Activated CD8-positive, alpha-beta T cell treated with anti-CD3 and anti-CD28 coated beads for 36 hours (primary cell): ENCODE data around the gene TMEM259. TPM values are rescaled to one million over a fixed set of nuclear protein-coding genes. Genes with fewer than 3 reads are reported as not detected.

Experiments used
- ATAC-seq: fragments of 200-7000 bp; cut with Tn5 transposase; one replicate; pipeline ENCODE4 v1.10.0; 2021; ENCODE audit warnings: mild to moderate bottlenecking, moderate library complexity
- CTCF ChIA-PET: fragments of 350-600 bp; sonication (Branson Sonifier 250); formaldehyde crosslinking; loops from one replicate; lab custom pipeline; 2021; ENCODE audit warnings: antibody characterized with exemption; lab: Charles Lee
- POLR2A ChIA-PET: fragments of 350-600 bp; sonication (Branson Sonifier 250); formaldehyde crosslinking; loops from one replicate; lab custom pipeline; 2021; ENCODE audit warnings: antibody characterized with exemption; lab: Charles Lee
- DNase-seq: peaks from one replicate; pipeline ENCODE4 v3.0.0-alpha.2; 2020
- H3K27ac Mint-ChIP-seq: one replicate; pipeline ENCODE4 v1.8.0; 2021; ENCODE audit warnings: mild to moderate bottlenecking, mixed read lengths
- H3K27me3 Mint-ChIP-seq: one replicate; pipeline ENCODE4 v1.8.0; 2021; ENCODE audit warnings: mixed read lengths
- H3K36me3 Mint-ChIP-seq: one replicate; pipeline ENCODE4 v1.8.0; 2021; ENCODE audit warnings: low read depth, mixed read lengths
- H3K4me1 Mint-ChIP-seq: one replicate; pipeline ENCODE4 v1.8.0; 2021; ENCODE audit warnings: low read depth, mixed read lengths
- H3K4me3 Mint-ChIP-seq: one replicate; pipeline ENCODE4 v1.8.0; 2021; ENCODE audit warnings: mild to moderate bottlenecking, moderate library complexity, mixed read lengths
- H3K9me3 Mint-ChIP-seq: one replicate; pipeline ENCODE4 v1.8.0; 2021; ENCODE audit warnings: mixed read lengths
- CTCF ChIP-seq: fragments of 200-600 bp; IDR thresholded peaks from one replicate; pipeline ENCODE4 v1.8.0; 2022; ENCODE audit warnings: antibody characterized with exemption, mild to moderate bottlenecking
- intact Hi-C: fragments of 100-400 bp; cut with micrococcal nuclease; formaldehyde crosslinking; loops from one replicate; pipeline ENCODE4 v1.10.0; 2022
- total RNA-seq, 2 experiments: library from RNA; stranded (reverse); gene quantifications; one replicate each; pipeline ENCODE4 v1.2.3, GENCODE V29; 2021

Gene TMEM259
- total RNA-seq, 2 experiments from 2014 or later, result 115 to 117 TPM

GRCh38 chr19:1055886-1056620 is 35.1 kb upstream of the TMEM259 start:
- DNase-seq, result no peak
- H3K27ac Mint-ChIP-seq, result peak overlapping the region; percentile 16
- POLR2A ChIA-PET, result interaction anchor here (0.6 to 1.9 kb wide), 6 partner anchors 12 to 47 kb away, joined by 3 to 5 read pairs (median 3); partner anchors contain the start of genes ARHGAP45 and GPX4
- H3K9me3 Mint-ChIP-seq, result peaks cover 14% of the 10 kb centered on the region
- no peaks in the 10 kb centered on the region for H3K27me3 Mint-ChIP-seq
- CTCF ChIA-PET, result interaction anchor here (0.8 to 3.3 kb wide), 3 partner anchors 10 to 211 kb away, joined by 3 to 14 read pairs (median 3); partner anchors contain the start of gene ARHGAP45
- no peak overlapping the region for H3K4me3 Mint-ChIP-seq
- TF ChIP-seq CTCF, result no peak
- intact Hi-C loops, result no loop called here
- peaks cover 34% of the 10 kb centered on the region for H3K36me3 Mint-ChIP-seq
- ATAC-seq, result no peak
- peaks cover 20% of the 10 kb centered on the region for H3K4me1 Mint-ChIP-seq

GRCh38 chr19:1055028-1055425 is 34.1 kb upstream of the TMEM259 start:
- Mint-ChIP-seq H3K4me1 (peaks cover 20% of the 10 kb centered on the region), H3K4me3 (no peak overlapping the region), H3K9me3 (peaks cover 14% of the 10 kb centered on the region), H3K27ac (no peak overlapping the region), H3K36me3 (peaks cover 34% of the 10 kb centered on the region), H3K27me3 (no peaks in the 10 kb centered on the region)
- intact Hi-C loops, result no loop called here
- ChIA-PET CTCF (no interaction called here), POLR2A (interaction anchor here (0.6 to 1.9 kb wide), 4 partner anchors 11 to 48 kb away, joined by 3 to 5 read pairs (median 3); partner anchors contain the start of gene GPX4)
- DNase-seq (no peak), ATAC-seq (no peak)
- TF ChIP-seq CTCF, result no peak

GRCh38 chr19:1054102-1055027 is 33.4 kb upstream of the TMEM259 start:
- Mint-ChIP-seq H3K36me3 (peaks cover 31% of the 10 kb centered on the region), H3K4me3 (no peak overlapping the region), H3K4me1 (peaks cover 20% of the 10 kb centered on the region), H3K27ac (no peak overlapping the region), H3K9me3 (peaks cover 14% of the 10 kb centered on the region), H3K27me3 (no peaks in the 10 kb centered on the region)
- ChIA-PET POLR2A (interaction anchor here (0.6 to 1.6 kb wide), 4 partner anchors 10 to 49 kb away, joined by 3 to 4 read pairs (median 3); partner anchors contain the start of gene GPX4), CTCF (interaction anchor here (2.2 kb wide), 1 partner anchor 10 kb away, joined by 5 read pairs; no protein-coding TSS in a partner anchor)
- DNase-seq (no peak), ATAC-seq (no peak)
- intact Hi-C loops, result no loop called here
- no peak for TF ChIP-seq CTCF

- DNase-seq (no peak), ATAC-seq (no peak)
- peaks cover 14% of the 10 kb centered on the region for H3K9me3 Mint-ChIP-seq
- H3K27ac Mint-ChIP-seq, result no peak overlapping the region
- CTCF ChIA-PET, result interaction anchor here (2.2 kb wide), 1 partner anchor 11 kb away, joined by 5 read pairs; no protein-coding TSS in a partner anchor
- peaks cover 19% of the 10 kb centered on the region for H3K4me1 Mint-ChIP-seq
- intact Hi-C loops, result no loop called here
- H3K36me3 Mint-ChIP-seq, result peaks cover 29% of the 10 kb centered on the region
- H3K27me3 Mint-ChIP-seq, result no peaks in the 10 kb centered on the region
- POLR2A ChIA-PET, result interaction anchor here (1.5 to 1.6 kb wide), 2 partner anchors 11 to 13 kb away, joined by 3 to 4 read pairs; no protein-coding TSS in a partner anchor
- TF ChIP-seq CTCF, result no peak
- H3K4me3 Mint-ChIP-seq, result no peak overlapping the region
Observed at GRCh38 chr19:1053176-1054101, 32.5 kb upstream of the TMEM259 start.
